PFSK-1 (cell line): ENCODE measurements around the gene NFYA.

Experiments
- FOXP2 ChIP-seq: optimal IDR thresholded peaks from 2 replicates; pipeline ENCODE3; 2011; ENCODE audit warnings: borderline replicate concordance, control low read depth, inconsistent platforms; ENCODE audit not compliant: insufficient read depth; ENCODE audit errors: extremely low read length, extremely low read depth
- POLR2AphosphoS5 ChIP-seq: IDR thresholded peaks from 2 replicates; pipeline ENCODE4 v1.6.1; 2012; ENCODE audit warnings: low read depth, mild to moderate bottlenecking, control low read depth, low read length, moderate library complexity
- SIN3A ChIP-seq: IDR thresholded peaks from 2 replicates; pipeline ENCODE4 v1.6.1; 2012; ENCODE audit warnings: mild to moderate bottlenecking, low read length, moderate library complexity, borderline replicate concordance; ENCODE audit not compliant: insufficient read depth
- TAF1 ChIP-seq: IDR thresholded peaks from 2 replicates; pipeline ENCODE4 v1.6.1; 2012; ENCODE audit warnings: low read length, control low read depth, borderline replicate concordance; ENCODE audit not compliant: insufficient read depth
- TF ChIP-seq, protein P1 (sequence below), 2 experiments: IDR thresholded peaks; 2 replicates each; pipeline versions ENCODE4 v1.6.1 to v1.8.0; 2011 to 2012; ENCODE audit warnings: low read depth in 2 of 2, low read length in 2 of 2, control low read depth in 1 of 2, inconsistent platforms in 1 of 2, mild to moderate bottlenecking in 1 of 2, moderate library complexity in 1 of 2; ENCODE audit not compliant: insufficient read depth in 1 of 2

The NFYA gene

GRCh38 chr6:41075651-41076626 is 3.2 kb downstream of the NFYA start:
- no peak for TF ChIP-seq FOXP2
- TF ChIP-seq, protein P1, sequence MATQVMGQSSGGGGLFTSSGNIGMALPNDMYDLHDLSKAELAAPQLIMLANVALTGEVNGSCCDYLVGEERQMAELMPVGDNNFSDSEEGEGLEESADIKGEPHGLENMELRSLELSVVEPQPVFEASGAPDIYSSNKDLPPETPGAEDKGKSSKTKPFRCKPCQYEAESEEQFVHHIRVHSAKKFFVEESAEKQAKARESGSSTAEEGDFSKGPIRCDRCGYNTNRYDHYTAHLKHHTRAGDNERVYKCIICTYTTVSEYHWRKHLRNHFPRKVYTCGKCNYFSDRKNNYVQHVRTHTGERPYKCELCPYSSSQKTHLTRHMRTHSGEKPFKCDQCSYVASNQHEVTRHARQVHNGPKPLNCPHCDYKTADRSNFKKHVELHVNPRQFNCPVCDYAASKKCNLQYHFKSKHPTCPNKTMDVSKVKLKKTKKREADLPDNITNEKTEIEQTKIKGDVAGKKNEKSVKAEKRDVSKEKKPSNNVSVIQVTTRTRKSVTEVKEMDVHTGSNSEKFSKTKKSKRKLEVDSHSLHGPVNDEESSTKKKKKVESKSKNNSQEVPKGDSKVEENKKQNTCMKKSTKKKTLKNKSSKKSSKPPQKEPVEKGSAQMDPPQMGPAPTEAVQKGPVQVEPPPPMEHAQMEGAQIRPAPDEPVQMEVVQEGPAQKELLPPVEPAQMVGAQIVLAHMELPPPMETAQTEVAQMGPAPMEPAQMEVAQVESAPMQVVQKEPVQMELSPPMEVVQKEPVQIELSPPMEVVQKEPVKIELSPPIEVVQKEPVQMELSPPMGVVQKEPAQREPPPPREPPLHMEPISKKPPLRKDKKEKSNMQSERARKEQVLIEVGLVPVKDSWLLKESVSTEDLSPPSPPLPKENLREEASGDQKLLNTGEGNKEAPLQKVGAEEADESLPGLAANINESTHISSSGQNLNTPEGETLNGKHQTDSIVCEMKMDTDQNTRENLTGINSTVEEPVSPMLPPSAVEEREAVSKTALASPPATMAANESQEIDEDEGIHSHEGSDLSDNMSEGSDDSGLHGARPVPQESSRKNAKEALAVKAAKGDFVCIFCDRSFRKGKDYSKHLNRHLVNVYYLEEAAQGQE (IDR thresholded peaks at IDR 0.05; ENCODE audit: insufficient read depth in 1 of 2, low read depth in 2 of 2, low read length in 2 of 2): no peak

GRCh38 chr6:41077536-41077935 is 4.8 kb downstream of the NFYA start:
- no peak for TF ChIP-seq FOXP2
- TF ChIP-seq, protein P1 (IDR thresholded peaks at IDR 0.05; ENCODE audit: insufficient read depth in 1 of 2, low read depth in 2 of 2, low read length in 2 of 2): no peak
- TF ChIP-seq SIN3A: no peak
- no peak for TF ChIP-seq POLR2AphosphoS5
- no peak for TF ChIP-seq TAF1

- TF ChIP-seq POLR2AphosphoS5: no peak
- TF ChIP-seq, protein P1 (IDR thresholded peaks at IDR 0.05; ENCODE audit: insufficient read depth in 1 of 2, low read depth in 2 of 2, low read length in 2 of 2): no peak
- no peak for TF ChIP-seq SIN3A
Observed at GRCh38 chr6:41078101-41078500, 5.3 kb downstream of the NFYA start.

GRCh38 chr6:41079080-41079479 is 6.3 kb downstream of the NFYA start:
- no peak for TF ChIP-seq POLR2AphosphoS5
- TF ChIP-seq, protein P1 (IDR thresholded peaks at IDR 0.05; ENCODE audit: insufficient read depth in 1 of 2, low read depth in 2 of 2, low read length in 2 of 2): no peak
- TF ChIP-seq FOXP2: no peak
- TF ChIP-seq TAF1: no peak
- TF ChIP-seq SIN3A: no peak
